Adrenal gland (tissue), 5 donors: ENCODE measurements around the gene NXPH1.

Source experiments
- POLR2A ChIP-seq, 2 donors: fragments of 450-650 bp; IDR thresholded peaks; one replicate each; pipeline ENCODE4 v1.6.1; 2017; ENCODE audit warnings: antibody characterized with exemption in 2 of 2, mild to moderate bottlenecking in 2 of 2, moderate library complexity in 1 of 2
- TF ChIP-seq, protein P1 (sequence below), 6 experiments: fragments of 450-650 bp in 4 of 6; fragments of 200-600 bp in 2 of 6; sonication (generic) in 1 of 6; IDR thresholded peaks; 1 replicate in 5 of 6; 2 replicates in 1 of 6; pipeline versions ENCODE4 v1.5.1 to v1.8.0; 2016 to 2021; ENCODE audit warnings: antibody characterized with exemption in 6 of 6, mild to moderate bottlenecking in 2 of 6, moderate library complexity in 1 of 6
- donor health status: DM: no; HTN: no; CAD: no.

DNA sequence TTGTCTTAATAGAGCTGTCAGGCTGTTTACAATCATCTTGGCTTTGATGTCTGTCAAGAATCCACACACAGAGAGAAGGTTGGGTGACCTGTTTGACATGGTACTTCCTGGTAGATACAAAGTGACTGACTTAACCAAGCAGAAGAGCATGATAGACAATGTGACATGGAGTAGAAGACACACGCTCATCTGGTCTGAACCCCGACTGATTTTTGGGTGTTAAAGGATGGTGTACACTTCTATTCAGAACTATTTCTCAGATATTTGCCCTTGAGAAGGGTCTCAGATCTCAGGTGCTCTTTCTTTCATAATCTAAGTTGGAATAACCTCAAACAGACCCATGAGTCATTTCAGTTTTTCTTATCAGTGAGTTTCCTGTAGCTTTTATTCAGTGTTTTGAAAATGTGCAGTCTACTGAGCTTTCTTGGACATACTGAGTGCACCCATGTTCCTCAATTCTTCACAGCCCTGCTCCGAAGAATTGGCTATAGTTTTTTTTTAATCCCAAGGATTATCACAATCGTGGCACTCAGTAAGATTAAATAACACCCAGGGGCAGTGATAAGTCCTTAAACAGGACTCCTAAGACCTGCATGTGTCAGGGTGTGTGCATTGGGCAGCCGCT, 46.4 kb upstream of the NXPH1 start:
- no peak for TF ChIP-seq POLR2A (IDR thresholded peaks at IDR 0.05)
- TF ChIP-seq, protein P1, sequence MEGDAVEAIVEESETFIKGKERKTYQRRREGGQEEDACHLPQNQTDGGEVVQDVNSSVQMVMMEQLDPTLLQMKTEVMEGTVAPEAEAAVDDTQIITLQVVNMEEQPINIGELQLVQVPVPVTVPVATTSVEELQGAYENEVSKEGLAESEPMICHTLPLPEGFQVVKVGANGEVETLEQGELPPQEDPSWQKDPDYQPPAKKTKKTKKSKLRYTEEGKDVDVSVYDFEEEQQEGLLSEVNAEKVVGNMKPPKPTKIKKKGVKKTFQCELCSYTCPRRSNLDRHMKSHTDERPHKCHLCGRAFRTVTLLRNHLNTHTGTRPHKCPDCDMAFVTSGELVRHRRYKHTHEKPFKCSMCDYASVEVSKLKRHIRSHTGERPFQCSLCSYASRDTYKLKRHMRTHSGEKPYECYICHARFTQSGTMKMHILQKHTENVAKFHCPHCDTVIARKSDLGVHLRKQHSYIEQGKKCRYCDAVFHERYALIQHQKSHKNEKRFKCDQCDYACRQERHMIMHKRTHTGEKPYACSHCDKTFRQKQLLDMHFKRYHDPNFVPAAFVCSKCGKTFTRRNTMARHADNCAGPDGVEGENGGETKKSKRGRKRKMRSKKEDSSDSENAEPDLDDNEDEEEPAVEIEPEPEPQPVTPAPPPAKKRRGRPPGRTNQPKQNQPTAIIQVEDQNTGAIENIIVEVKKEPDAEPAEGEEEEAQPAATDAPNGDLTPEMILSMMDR (IDR thresholded peaks at IDR 0.05): no peak
